HG03558 (cell line): Measurements from ENCODE around the gene APBA2.
"Not testable (repeated sequence)": the region's sequence is repeated elsewhere in the genome, so short reads cannot be mapped to it uniquely, and the experiment has no call there.

Experiments used
- ATAC-seq: cut with Tn5 transposase; IDR thresholded peaks from one replicate; pipeline ENCODE4 v1.9.1; 2021; ENCODE audit warnings: moderate number of reproducible peaks; ENCODE audit not compliant: unreplicated experiment; ENCODE audit errors: extremely low read depth

The APBA2 gene

GRCh38 chr15:28876131-28876844 is 9.5 kb upstream of the APBA2 start:
- ATAC-seq: no peak

DNA sequence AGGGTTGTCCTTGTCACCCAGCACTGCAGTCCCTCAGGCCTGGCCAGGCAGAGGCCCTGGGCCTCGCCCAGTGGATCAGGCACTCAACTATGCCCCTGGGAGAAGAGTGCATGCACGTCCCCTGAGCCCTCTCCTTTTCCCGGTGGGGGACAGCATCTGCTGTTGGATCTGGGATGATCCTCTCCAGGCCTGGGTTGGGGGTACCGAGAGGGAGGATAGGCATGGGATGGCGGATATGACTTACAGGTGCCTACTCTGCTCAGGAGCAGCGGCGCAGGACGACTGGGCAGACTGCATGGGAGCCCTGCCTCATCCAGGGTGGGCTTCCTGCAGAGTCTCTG is 9.0 kb upstream of the APBA2 start:
- no peak for ATAC-seq

- no peak for ATAC-seq
Measured at GRCh38 chr15:28878209-28878608, 7.6 kb upstream of the APBA2 start.

DNA sequence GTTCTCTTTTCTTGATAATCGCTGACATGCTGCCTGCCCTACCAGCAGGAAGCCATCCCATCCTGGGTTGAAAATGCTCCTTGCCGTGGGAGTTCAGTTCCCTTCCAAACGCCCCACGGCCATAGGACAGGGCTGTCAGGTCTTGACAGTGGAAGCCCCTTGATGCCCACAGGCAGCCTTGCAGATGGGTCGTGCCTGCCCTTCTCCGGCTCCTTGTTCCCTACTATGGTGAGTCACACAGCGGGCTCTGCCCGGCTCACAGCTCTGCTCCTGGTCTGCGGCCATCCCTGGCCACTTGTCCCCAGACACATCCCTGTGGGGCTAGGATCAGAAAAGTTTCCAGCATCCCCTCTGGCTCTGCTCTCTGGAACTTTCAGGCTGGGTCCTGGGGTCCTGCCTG is 6.2 kb upstream of the APBA2 start:
- ATAC-seq: no peak

DNA sequence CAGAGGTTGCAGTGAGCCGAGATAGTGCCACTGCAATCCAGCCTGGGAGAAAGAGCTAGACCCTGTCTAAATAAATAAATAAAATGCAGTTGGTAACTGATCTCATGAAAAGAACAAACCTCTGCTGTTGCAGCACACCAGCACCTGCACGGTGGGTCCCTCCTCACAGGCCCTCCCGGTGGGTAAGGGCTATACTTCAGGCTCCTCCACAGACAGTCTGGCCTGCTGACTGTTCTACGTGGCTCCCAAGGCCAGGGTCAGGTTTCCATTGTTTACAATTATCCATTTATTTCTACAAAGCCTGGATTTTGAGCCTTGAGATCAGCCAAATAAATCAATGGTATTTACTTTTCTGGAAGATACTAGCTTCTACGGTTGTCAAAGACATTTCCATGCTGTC is 5.1 kb upstream of the APBA2 start:
- no peak for ATAC-seq

- no peak for ATAC-seq
Measured at GRCh38 chr15:28881170-28881569, 4.6 kb upstream of the APBA2 start.

GRCh38 chr15:28881600-28881999 is 4.2 kb upstream of the APBA2 start:
- ATAC-seq: no peak

DNA sequence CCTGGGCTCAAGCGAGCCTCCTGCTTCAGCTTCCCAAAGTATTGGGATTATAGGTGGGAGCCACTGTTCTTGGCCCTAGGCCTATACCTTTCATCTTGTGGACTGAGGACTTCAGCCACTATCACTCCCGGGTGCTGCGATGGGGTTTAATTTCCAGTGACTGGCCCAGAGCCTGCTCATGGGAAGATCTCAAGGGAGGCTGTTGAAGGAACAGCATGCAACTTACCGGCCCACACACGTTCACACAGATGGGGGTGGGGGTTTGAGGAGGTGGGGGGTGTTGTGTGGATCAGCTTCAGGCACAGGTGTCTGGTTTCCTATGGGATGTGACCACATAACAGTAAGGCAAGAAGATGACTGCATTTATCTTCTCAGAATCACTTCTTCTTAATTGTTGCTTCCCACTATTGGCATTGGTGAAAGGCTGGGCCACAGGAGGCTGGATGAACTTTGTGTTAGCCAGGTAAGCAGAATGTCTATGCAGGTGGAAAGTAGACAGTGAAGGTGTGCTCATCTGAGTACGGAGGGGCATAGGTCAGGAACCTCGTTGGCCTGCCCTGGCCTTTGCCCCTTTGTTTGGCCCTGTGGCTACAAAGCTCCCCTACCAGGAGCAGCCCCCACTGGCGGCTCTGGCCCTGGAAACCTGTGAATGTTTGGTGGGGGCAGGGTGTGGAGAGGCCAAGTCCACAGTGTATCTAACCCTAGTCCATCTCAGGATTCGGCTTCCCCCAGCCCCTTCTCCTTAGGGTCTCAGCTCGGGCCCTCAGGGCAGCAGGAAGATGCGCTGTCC is 1.4 kb upstream of the APBA2 start:
- ATAC-seq: no peak

- no peak for ATAC-seq
Measured at GRCh38 chr15:28885128-28885629, 595 bp upstream of the APBA2 start.

- ATAC-seq: no peak
Measured at GRCh38 chr15:28886431-28887338, 911 bp downstream of the APBA2 start.

- no peak for ATAC-seq
Measured at GRCh38 chr15:28887339-28888174, 1.8 kb downstream of the APBA2 start.

- ATAC-seq: no peak
Measured at GRCh38 chr15:28888302-28888894, 2.6 kb downstream of the APBA2 start.

GRCh38 chr15:28888900-28889299 is 3.1 kb downstream of the APBA2 start:
- ATAC-seq: no peak

DNA sequence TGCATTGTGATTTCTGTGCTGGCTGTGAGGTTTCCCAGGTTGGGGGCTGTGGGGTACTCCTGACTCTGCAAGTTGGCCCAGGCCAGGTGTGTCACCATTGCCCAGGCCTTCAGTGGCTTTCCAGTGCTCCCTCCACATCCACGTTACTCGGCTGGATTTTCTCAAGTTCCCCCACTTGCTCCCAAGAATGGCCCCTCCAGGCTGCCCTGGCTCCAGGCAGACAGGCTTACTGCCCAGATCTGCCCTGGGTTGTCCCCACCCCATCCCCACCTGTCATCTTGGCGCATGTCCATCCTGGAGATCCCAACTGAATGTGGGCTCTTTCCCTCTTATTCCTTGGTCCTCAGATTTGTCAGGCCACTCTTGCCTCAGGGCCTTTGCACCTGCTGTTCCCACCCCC is 3.6 kb downstream of the APBA2 start:
- ATAC-seq: no peak

- ATAC-seq: not testable (repeated sequence)
Measured at GRCh38 chr15:28889871-28890270, 4.1 kb downstream of the APBA2 start.

GRCh38 chr15:28890291-28890690 is 4.5 kb downstream of the APBA2 start:
- ATAC-seq: not testable (repeated sequence)

GRCh38 chr15:28890711-28891495 is 5.1 kb downstream of the APBA2 start:
- ATAC-seq: no peak

DNA sequence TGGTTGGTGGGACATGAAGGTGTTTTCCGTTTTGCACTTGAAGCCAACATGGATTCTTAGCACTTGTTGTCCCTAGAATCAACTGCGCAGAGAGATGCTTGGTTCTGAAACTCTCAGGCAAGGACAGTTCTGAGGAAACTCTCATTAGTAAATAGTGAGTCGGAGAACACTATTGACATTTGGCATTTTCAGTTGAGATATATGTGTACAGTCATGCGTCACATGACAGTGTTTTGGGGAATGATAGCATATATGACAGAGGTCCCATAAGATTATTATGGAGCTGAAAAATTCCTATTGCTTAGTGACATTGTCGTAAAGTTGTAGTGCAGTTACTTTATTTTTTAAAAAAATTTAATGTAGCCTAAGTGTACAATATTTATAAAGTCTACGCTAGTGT is 5.8 kb downstream of the APBA2 start:
- ATAC-seq: no peak
